B cell (primary cell): ENCODE results near the gene TXNRD1. TPM values are rescaled to one million over a fixed set of nuclear protein-coding genes. Genes with fewer than 3 reads are reported as not detected.

Experiments
- ATAC-seq: fragments of 200-7000 bp; cut with Tn5 transposase; one replicate; pipeline ENCODE4 v1.10.0; 2021; ENCODE audit warnings: low read depth, mild to moderate bottlenecking, moderate number of reproducible peaks, moderate library complexity
- CTCF ChIA-PET: fragments of 350-600 bp; sonication (Branson Sonifier 250); formaldehyde crosslinking; loops from one replicate; lab custom pipeline; 2021; ENCODE audit warnings: antibody characterized with exemption, inconsistent platforms; lab: Charles Lee
- POLR2A ChIA-PET: fragments of 350-600 bp; sonication (Branson Sonifier 250); formaldehyde crosslinking; loops from one replicate; lab custom pipeline; 2021; ENCODE audit warnings: antibody characterized with exemption; lab: Charles Lee
- DNase-seq: peaks from one replicate; pipeline ENCODE4 v3.0.0; 2013
- H2AFZ ChIP-seq: 2 replicates; pipeline ENCODE4 v1.6.1; 2012; ENCODE audit warnings: mild to moderate bottlenecking, low read depth, low read length; ENCODE audit not compliant: insufficient read depth, poor library complexity, severe bottlenecking
- H3K27ac ChIP-seq, 2 donors: 1 replicate in 1 of 2; 2 replicates in 1 of 2; pipeline ENCODE4 v1.5.1; 2012 to 2013; ENCODE audit warnings: low read length in 2 of 2, mild to moderate bottlenecking in 2 of 2, moderate library complexity in 1 of 2
- H3K27me3 ChIP-seq, 4 experiments: fragments of 200-600 bp in 1 of 4; sonication (generic) in 1 of 4; replicated peaks in 1 of 4; 1 replicate in 2 of 4; 2 replicates in 2 of 4; pipeline versions ENCODE4 v1.6.1 to v1.7.0; 2013 to 2016; ENCODE audit warnings: low read length in 3 of 4, mild to moderate bottlenecking in 2 of 4, mixed read lengths in 1 of 4, moderate library complexity in 1 of 4; ENCODE audit not compliant: insufficient read depth in 4 of 4, control insufficient read depth in 3 of 4; ENCODE audit errors: control extremely low read depth in 1 of 4
- H3K36me3 ChIP-seq, 2 experiments: replicated peaks in 1 of 2; 1 replicate in 1 of 2; 2 replicates in 1 of 2; pipeline versions ENCODE4 v1.6.1 to v1.7.1; 2013; ENCODE audit warnings: low read length in 1 of 2; ENCODE audit not compliant: insufficient read depth in 2 of 2, control insufficient read depth in 1 of 2; ENCODE audit errors: control extremely low read depth in 1 of 2, extremely low read depth in 1 of 2
- H3K4me1 ChIP-seq, 2 donors: fragments of 200-600 bp in 1 of 2; sonication (generic) in 1 of 2; 1 replicate in 1 of 2; 2 replicates in 1 of 2; pipeline versions ENCODE4 v1.5.1 to v1.6.1; 2013 to 2017; ENCODE audit warnings: low read length in 2 of 2; ENCODE audit not compliant: control insufficient read depth in 2 of 2, insufficient read depth in 2 of 2
- H3K4me2 ChIP-seq: replicated peaks from 2 replicates; pipeline ENCODE3; 2012; ENCODE audit warnings: mild to moderate bottlenecking, low read depth, low read length; ENCODE audit not compliant: poor library complexity, severe bottlenecking
- H3K4me3 ChIP-seq, 5 experiments: fragments of 200-600 bp in 1 of 5; sonication (generic) in 1 of 5; 1 replicate in 3 of 5; 2 replicates in 2 of 5; pipeline versions ENCODE4 v1.5.1 to v1.7.0; 2011 to 2016; ENCODE audit warnings: low read length in 4 of 5, mild to moderate bottlenecking in 4 of 5, low read depth in 2 of 5, control low read depth in 1 of 5, moderate library complexity in 1 of 5; ENCODE audit not compliant: insufficient read depth in 1 of 5; ENCODE audit errors: control extremely low read depth in 1 of 5, extremely low read depth in 1 of 5
- H3K79me2 ChIP-seq: fragments of 200-600 bp; sonication (generic); one replicate; pipeline ENCODE4 v1.6.0; 2016; ENCODE audit warnings: low read length; ENCODE audit not compliant: control insufficient read depth, insufficient read depth
- H3K9ac ChIP-seq: fragments of 200-600 bp; sonication (generic); 2 replicates; pipeline ENCODE4 v1.6.1; 2017; ENCODE audit warnings: mild to moderate bottlenecking, low read length, moderate library complexity
- H3K9me3 ChIP-seq, 3 donors: one replicate each; pipeline versions ENCODE4 v1.6.1 to v1.7.1; 2013; ENCODE audit warnings: low read length in 2 of 3; ENCODE audit not compliant: control insufficient read depth in 2 of 3, insufficient read depth in 1 of 3; ENCODE audit errors: control extremely low read depth in 1 of 3
- H4K20me1 ChIP-seq: 2 replicates; pipeline ENCODE4 v1.6.0; 2012; ENCODE audit warnings: mild to moderate bottlenecking, low read length; ENCODE audit not compliant: insufficient read depth, control insufficient read depth, poor library complexity, severe bottlenecking
- H3K27ac Mint-ChIP-seq: one replicate; pipeline ENCODE4 v1.8.0; 2021; ENCODE audit warnings: mixed read lengths
- H3K27me3 Mint-ChIP-seq: one replicate; pipeline ENCODE4 v1.8.0; 2021; ENCODE audit warnings: mixed read lengths
- H3K4me1 Mint-ChIP-seq: one replicate; pipeline ENCODE4 v1.8.0; 2021; ENCODE audit warnings: mixed read lengths
- H3K4me3 Mint-ChIP-seq: one replicate; pipeline ENCODE4 v1.8.0; 2021; ENCODE audit warnings: mixed read lengths
- H3K9me3 Mint-ChIP-seq: one replicate; pipeline ENCODE4 v1.8.0; 2022; ENCODE audit warnings: mixed read lengths; ENCODE audit not compliant: insufficient read depth
- EZH2 ChIP-seq: IDR thresholded peaks from 2 replicates; pipeline ENCODE4 v1.6.1; 2012; ENCODE audit warnings: borderline replicate concordance, low read depth, mild to moderate bottlenecking, moderate library complexity, low read length; ENCODE audit not compliant: insufficient read depth, poor library complexity, severe bottlenecking
- WGBS: methylation state at CpG from one replicate; pipeline ENCODE4 v1.1.5; 2013; ENCODE audit warnings: missing lambda C conversion rate; ENCODE audit not compliant: insufficient coverage; 5-methylcytosine and 5-hydroxymethylcytosine counted together
- intact Hi-C: fragments of 100-400 bp; cut with micrococcal nuclease; formaldehyde crosslinking; loops from one replicate; pipeline ENCODE4 v1.10.0; 2022
- polyA plus RNA-seq: library from polyadenylated mRNA; depleted of rRNA; stranded (reverse); fragments of >200 nt; gene quantifications from 2 replicates; pipeline ENCODE4 v1.2.3, GENCODE V29; 2012
- total RNA-seq, 2 donors: library from RNA; stranded (reverse); fragments of 120-200 nt in 1 of 2; gene quantifications; 1 replicate in 1 of 2; 2 replicates in 1 of 2; pipeline versions ENCODE4 v1.2.3 to v1.2.4, GENCODE V29; 2013 to 2022
- TF ChIP-seq, protein P1 (sequence below): fragments of 200-600 bp; IDR thresholded peaks from one replicate; pipeline ENCODE4 v1.8.0; 2022; ENCODE audit warnings: antibody characterized with exemption, mild to moderate bottlenecking

The TXNRD1 gene
- total and polyA plus RNA-seq, 2 donors (not counting 1 experiment from before 2014, with no cell fraction given): 10.1 to 44.6 TPM

DNA sequence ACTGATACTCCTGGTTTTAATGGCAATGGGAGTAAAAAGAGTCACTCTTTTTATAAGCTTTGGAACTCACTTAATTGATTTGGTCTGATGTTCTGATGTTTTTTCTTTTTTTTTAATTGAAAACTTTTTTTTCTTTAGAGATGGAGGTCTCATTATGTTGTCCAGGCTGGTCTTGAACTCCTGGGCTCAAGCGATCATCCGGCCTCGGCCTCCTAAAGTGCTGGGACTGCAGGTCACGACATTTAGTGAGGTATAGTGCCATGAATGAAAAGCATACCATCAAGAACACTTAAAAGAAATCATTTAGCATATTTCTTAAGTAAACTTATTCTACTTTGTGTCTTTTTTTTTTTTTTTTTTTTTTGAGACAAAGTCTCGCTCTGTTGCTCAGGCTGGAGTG lies 75.3 kb downstream of the TXNRD1 start:
- H3K27me3 Mint-ChIP-seq: no peaks in the 10 kb centered on the region
- Histone ChIP-seq H3K9me3 (no peaks in the 10 kb centered on the region), H3K4me1 (peaks cover 25 to 29% of the 10 kb centered on the region in 2 donors), H3K9ac (no peak overlapping the region), H3K4me2 (no peak overlapping the region), H3K4me3 (no peak overlapping the region), H4K20me1 (no peaks in the 10 kb centered on the region), H3K27ac (no peak overlapping the region), H3K79me2 (peaks cover 58% of the 10 kb centered on the region), H3K36me3 (peaks cover 6 to 9% of the 10 kb centered on the region in 2 experiments), H3K27me3 (no peaks in the 10 kb centered on the region), H2AFZ (no peak overlapping the region)
- no peak overlapping the region for H3K27ac Mint-ChIP-seq
- POLR2A ChIA-PET: no interaction called here
- no CpG with 5 or more reads among the region's 5 CpGs for WGBS
- intact Hi-C loops: no loop called here
- peaks cover 39% of the 10 kb centered on the region for H3K4me1 Mint-ChIP-seq
- H3K4me3 Mint-ChIP-seq: no peak overlapping the region
- TF ChIP-seq, protein P1, sequence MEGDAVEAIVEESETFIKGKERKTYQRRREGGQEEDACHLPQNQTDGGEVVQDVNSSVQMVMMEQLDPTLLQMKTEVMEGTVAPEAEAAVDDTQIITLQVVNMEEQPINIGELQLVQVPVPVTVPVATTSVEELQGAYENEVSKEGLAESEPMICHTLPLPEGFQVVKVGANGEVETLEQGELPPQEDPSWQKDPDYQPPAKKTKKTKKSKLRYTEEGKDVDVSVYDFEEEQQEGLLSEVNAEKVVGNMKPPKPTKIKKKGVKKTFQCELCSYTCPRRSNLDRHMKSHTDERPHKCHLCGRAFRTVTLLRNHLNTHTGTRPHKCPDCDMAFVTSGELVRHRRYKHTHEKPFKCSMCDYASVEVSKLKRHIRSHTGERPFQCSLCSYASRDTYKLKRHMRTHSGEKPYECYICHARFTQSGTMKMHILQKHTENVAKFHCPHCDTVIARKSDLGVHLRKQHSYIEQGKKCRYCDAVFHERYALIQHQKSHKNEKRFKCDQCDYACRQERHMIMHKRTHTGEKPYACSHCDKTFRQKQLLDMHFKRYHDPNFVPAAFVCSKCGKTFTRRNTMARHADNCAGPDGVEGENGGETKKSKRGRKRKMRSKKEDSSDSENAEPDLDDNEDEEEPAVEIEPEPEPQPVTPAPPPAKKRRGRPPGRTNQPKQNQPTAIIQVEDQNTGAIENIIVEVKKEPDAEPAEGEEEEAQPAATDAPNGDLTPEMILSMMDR: no peak
- no peak for TF ChIP-seq EZH2
- ATAC-seq (no peak), DNase-seq (no peak)
- CTCF ChIA-PET: no interaction called here
- no peaks in the 10 kb centered on the region for H3K9me3 Mint-ChIP-seq

DNA sequence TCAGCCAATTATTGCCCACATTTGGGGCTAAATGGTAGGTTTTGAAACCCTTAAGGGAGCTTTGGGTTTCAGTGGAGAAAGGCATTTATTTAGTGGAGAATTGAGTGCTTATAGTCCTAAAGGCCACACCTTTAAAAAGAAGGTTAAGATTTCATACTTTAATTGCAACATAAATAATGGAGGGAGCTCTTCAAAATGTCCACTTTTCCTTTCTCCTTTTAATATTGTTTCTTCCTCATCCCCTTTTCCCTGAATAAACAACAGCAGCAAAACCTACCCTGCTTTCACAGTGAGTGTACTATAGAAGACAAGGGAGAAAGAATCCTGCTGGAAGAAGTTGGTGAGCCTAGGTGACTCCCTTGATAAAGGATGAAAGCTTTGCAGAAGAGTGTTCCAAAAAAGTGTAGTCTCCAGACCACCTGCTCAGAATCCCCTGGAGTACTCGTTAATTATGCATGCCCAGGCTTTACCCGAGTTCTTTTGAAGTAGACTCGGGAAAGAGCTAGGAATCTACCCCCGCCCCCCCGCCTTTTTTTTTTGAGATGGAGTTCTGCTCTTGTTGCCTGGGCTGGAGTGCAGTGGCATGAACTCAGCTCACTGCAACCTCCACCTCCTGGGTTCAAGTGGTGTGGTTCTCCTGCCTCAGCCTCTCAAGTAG lies 76.4 kb downstream of the TXNRD1 start:
- peaks cover 29% of the 10 kb centered on the region for H3K4me1 Mint-ChIP-seq
- Histone ChIP-seq H4K20me1 (no peaks in the 10 kb centered on the region), H3K4me3 (no peak overlapping the region), H3K4me1 (peaks cover 19 to 20% of the 10 kb centered on the region in 2 donors), H3K9ac (no peak overlapping the region), H3K4me2 (no peak overlapping the region), H3K27ac (no peak overlapping the region), H2AFZ (no peak overlapping the region), H3K9me3 (no peaks in the 10 kb centered on the region), H3K79me2 (peaks cover 68% of the 10 kb centered on the region), H3K27me3 (no peaks in the 10 kb centered on the region), H3K36me3 (peaks cover 9% of the 10 kb centered on the region in 2 experiments)
- no peak for ATAC-seq
- H3K4me3 Mint-ChIP-seq: no peak overlapping the region
- no peaks in the 10 kb centered on the region for H3K27me3 Mint-ChIP-seq
- 100% methylated on average over 3 of the region's 5 CpGs for WGBS
- H3K9me3 Mint-ChIP-seq: no peaks in the 10 kb centered on the region
- POLR2A ChIA-PET: no interaction called here
- intact Hi-C loops: no loop called here
- TF ChIP-seq, protein P1: no peak
- no peak for TF ChIP-seq EZH2
- no peak overlapping the region for H3K27ac Mint-ChIP-seq
- CTCF ChIA-PET: interaction anchor here (0.7 kb wide), 1 partner anchor 151 kb away, joined by 3 read pairs; no protein-coding TSS in a partner anchor
- no peak for DNase-seq
